Activated CD8-positive, alpha-beta memory T cell treated with anti-CD3 and anti-CD28 coated beads, Interleukin-2, amount 50 U/mL, for 4 hours (primary cell): ENCODE data around the gene SLC2A10.
A peak's percentile ranks its signal among the peaks of the same experiment; 100 is the strongest.

Experiments
- DNase-seq: peaks from one replicate; pipeline ENCODE4 v3.0.0-alpha.2; 2020

SLC2A10 gene

GRCh38 chr20:46739431-46740213 lies 30.2 kb downstream of the SLC2A10 start:
- DNase-seq: no peak

GRCh38 chr20:46740214-46740609 lies 30.8 kb downstream of the SLC2A10 start:
- no peak for DNase-seq

GRCh38 chr20:46741924-46742668 lies 32.6 kb downstream of the SLC2A10 start:
- no peak for DNase-seq

- no peak for DNase-seq
These were observed 33.2 kb downstream of the SLC2A10 start for GRCh38 chr20:46742669-46743045.

GRCh38 chr20:46743088-46743487 lies 33.6 kb downstream of the SLC2A10 start:
- no peak for DNase-seq

GRCh38 chr20:46746956-46747526 lies 37.6 kb downstream of the SLC2A10 start:
- DNase-seq: no peak

- DNase-seq: no peak
These were observed 39.7 kb downstream of the SLC2A10 start for GRCh38 chr20:46749147-46749546.

- DNase-seq: no peak
These were observed 42.4 kb downstream of the SLC2A10 start for GRCh38 chr20:46751856-46752255.

- peak; percentile 37 for DNase-seq
These were observed 43.3 kb downstream of the SLC2A10 start for GRCh38 chr20:46752728-46753127.

- DNase-seq: no peak
These were observed 46.3 kb downstream of the SLC2A10 start for GRCh38 chr20:46755483-46756413.

GRCh38 chr20:46756419-46756818 lies 47.0 kb downstream of the SLC2A10 start:
- DNase-seq: no peak

- no peak for DNase-seq
These were observed 47.7 kb downstream of the SLC2A10 start for GRCh38 chr20:46757135-46757534.

GRCh38 chr20:46757754-46758678 lies 48.6 kb downstream of the SLC2A10 start:
- DNase-seq: peak; percentile 52

GRCh38 chr20:46758929-46759669 lies 49.6 kb downstream of the SLC2A10 start:
- DNase-seq: no peak

- DNase-seq: no peak
These were observed 52.1 kb downstream of the SLC2A10 start for GRCh38 chr20:46761566-46761965.

GRCh38 chr20:46764068-46764467 lies 54.6 kb downstream of the SLC2A10 start:
- no peak for DNase-seq

GRCh38 chr20:46765506-46766120 lies 56.2 kb downstream of the SLC2A10 start:
- no peak for DNase-seq

- DNase-seq: no peak
These were observed 57.8 kb downstream of the SLC2A10 start for GRCh38 chr20:46767127-46767761.

GRCh38 chr20:46770330-46771194 lies 61.1 kb downstream of the SLC2A10 start:
- DNase-seq: no peak
